GM12891 (cell line): Measurements from ENCODE around the gene PSMD14.

Experiments
- DNase-seq: peaks from one replicate; pipeline ENCODE4 v3.0.0; 2011; ENCODE audit warnings: low spot score; ENCODE audit not compliant: insufficient read length
- FAIRE-seq: peaks from 2 replicates; lab custom pipeline; 2011; peaks lifted over from hg19 to GRCh38; lab: Jason Lieb, UNC
- PAX5 ChIP-seq: IDR thresholded peaks from 2 replicates; pipeline ENCODE4 v1.6.1; 2011; ENCODE audit warnings: low read length, moderate library complexity, mild to moderate bottlenecking; ENCODE audit not compliant: insufficient read depth, severe bottlenecking
- POLR2A ChIP-seq: IDR thresholded peaks from 2 replicates; pipeline ENCODE4 v1.6.1; 2011; ENCODE audit warnings: low read depth, low read length, control low read depth
- POLR2AphosphoS5 ChIP-seq: IDR thresholded peaks from 2 replicates; pipeline ENCODE4 v1.6.1; 2011; ENCODE audit warnings: low read depth, low read length, control low read depth
- POU2F2 ChIP-seq: IDR thresholded peaks from 2 replicates; pipeline ENCODE4 v1.6.1; 2011; ENCODE audit warnings: low read depth, mild to moderate bottlenecking, control low read depth, low read length, moderate library complexity
- SPI1 ChIP-seq: IDR thresholded peaks from 2 replicates; pipeline ENCODE4 v1.6.1; 2011; ENCODE audit warnings: low read depth, low read length, control low read depth
- TAF1 ChIP-seq: IDR thresholded peaks from 2 replicates; pipeline ENCODE4 v1.6.1; 2011; ENCODE audit warnings: low read depth, low read length, control low read depth

PSMD14 gene

GRCh38 chr2:161379740-161380139, 71.5 kb downstream of the PSMD14 start:
- TF ChIP-seq PAX5 = no peak
- TF ChIP-seq TAF1 = no peak
- TF ChIP-seq POU2F2 = no peak
- TF ChIP-seq SPI1 = no peak
- TF ChIP-seq POLR2AphosphoS5 = no peak
- TF ChIP-seq POLR2A = no peak
- DNase-seq (no peak), FAIRE-seq (no peak)

DNA sequence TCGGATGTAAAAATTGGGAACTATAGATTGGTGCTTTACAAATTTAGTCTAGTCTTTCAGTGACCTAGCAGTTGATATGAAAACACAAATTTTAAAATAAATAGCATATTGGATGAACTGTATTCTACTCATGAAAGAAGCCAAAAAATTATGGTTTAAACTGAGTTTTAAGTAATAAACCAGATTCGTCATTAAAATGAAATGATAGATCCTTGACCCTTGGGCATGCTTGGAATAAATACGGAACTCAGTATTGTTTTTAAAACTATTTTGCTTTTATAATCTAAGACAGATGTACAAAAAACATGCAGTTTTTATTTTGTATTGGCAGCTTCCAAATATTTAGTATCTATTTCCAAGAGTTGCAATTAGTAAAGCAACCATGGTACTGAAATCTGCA, 73.3 kb downstream of the PSMD14 start:
- no peak for FAIRE-seq
- no peak for DNase-seq
- TF ChIP-seq TAF1 = no peak
- TF ChIP-seq POLR2AphosphoS5 = no peak
- no peak for TF ChIP-seq PAX5

- TF ChIP-seq PAX5 (no peak), POLR2A (no peak), TAF1 (no peak), POLR2AphosphoS5 (no peak), POU2F2 (no peak), SPI1 (no peak)
- DNase-seq (no peak), FAIRE-seq (no peak)
Measured at GRCh38 chr2:161382747-161383146, 74.5 kb downstream of the PSMD14 start.

GRCh38 chr2:161384864-161385263, 76.6 kb downstream of the PSMD14 start:
- no peak for DNase-seq
- no peak for TF ChIP-seq PAX5
- TF ChIP-seq TAF1 = no peak
- TF ChIP-seq POLR2AphosphoS5 = no peak
- no peak for TF ChIP-seq SPI1
- no peak for TF ChIP-seq POU2F2
- TF ChIP-seq POLR2A = no peak
- FAIRE-seq = peak; percentile 90

GRCh38 chr2:161386228-161386824, 78.1 kb downstream of the PSMD14 start:
- FAIRE-seq = peak; percentile 58
- DNase-seq = no peak
- TF ChIP-seq POLR2AphosphoS5 (no peak), SPI1 (no peak), PAX5 (no peak), POU2F2 (no peak), POLR2A (no peak), TAF1 (no peak)

DNA sequence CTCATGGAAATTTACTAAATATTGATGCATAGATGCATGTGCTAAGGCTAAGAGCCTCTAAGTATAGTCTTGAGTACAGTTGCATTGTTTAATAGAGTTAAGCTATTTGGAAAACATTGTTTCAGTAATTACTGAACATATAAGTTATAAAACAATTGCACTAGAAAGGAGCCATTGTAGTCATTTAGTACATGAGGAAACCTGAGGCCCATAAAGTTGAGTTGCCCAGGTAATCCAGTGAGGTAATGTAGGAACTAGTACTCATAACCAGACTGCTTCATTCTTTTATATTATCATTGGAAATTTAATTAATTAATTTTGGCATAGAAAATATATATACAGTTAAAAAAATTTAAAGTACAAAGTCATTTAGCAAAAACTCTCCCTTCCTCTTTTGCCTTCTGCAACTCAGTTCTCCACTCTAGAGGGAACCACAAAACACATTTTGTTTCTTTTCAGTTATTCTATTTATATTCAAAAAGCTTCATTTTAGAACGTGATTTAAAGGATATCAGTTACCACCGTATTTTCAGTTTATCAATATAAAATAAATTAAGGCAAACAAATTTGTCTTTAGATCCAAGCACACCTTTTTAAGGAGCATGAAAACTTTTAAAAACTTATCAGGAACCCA, 80.0 kb downstream of the PSMD14 start:
- TF ChIP-seq POLR2AphosphoS5 (no peak), SPI1 (peak; percentile 81), POU2F2 (no peak), PAX5 (no peak), POLR2A (no peak), TAF1 (no peak)
- no peak for FAIRE-seq
- DNase-seq = no peak

- TF ChIP-seq POLR2A (no peak), POLR2AphosphoS5 (no peak), POU2F2 (no peak), SPI1 (no peak), TAF1 (no peak), PAX5 (no peak)
- no peak for DNase-seq
Measured at GRCh38 chr2:161391737-161392506, 83.7 kb downstream of the PSMD14 start.

GRCh38 chr2:161400076-161400475, 91.9 kb downstream of the PSMD14 start:
- no peak for TF ChIP-seq TAF1
- no peak for TF ChIP-seq PAX5
- TF ChIP-seq SPI1 = no peak
- TF ChIP-seq POLR2AphosphoS5 = no peak
- TF ChIP-seq POLR2A = no peak
- TF ChIP-seq POU2F2 = no peak
- DNase-seq (no peak), FAIRE-seq (no peak)

More at GRCh38 chr2:161391737-161392506, 83.7 kb downstream of the PSMD14 start:
- FAIRE-seq = peak; percentile 81

GRCh38 chr2:161402297-161402696, 94.1 kb downstream of the PSMD14 start:
- DNase-seq (no peak), FAIRE-seq (no peak)
- TF ChIP-seq POLR2AphosphoS5 = no peak
- TF ChIP-seq SPI1 = no peak
- no peak for TF ChIP-seq POLR2A
- no peak for TF ChIP-seq TAF1
- TF ChIP-seq PAX5 = no peak
- no peak for TF ChIP-seq POU2F2

GRCh38 chr2:161406316-161406715, 98.1 kb downstream of the PSMD14 start:
- no peak for FAIRE-seq
- TF ChIP-seq SPI1 (no peak), TAF1 (no peak), POU2F2 (no peak), PAX5 (no peak), POLR2AphosphoS5 (no peak)
- no peak for DNase-seq
